Body of pancreas (tissue), 4 donors: Measurements from ENCODE around the gene BEST2. TPM values are rescaled to one million over a fixed set of nuclear protein-coding genes. Genes with fewer than 3 reads are reported as not detected.

Experiments used
- ATAC-seq: fragments of 150-250 bp; one replicate; pipeline ENCODE4 v1.9.1; 2016
- DNase-seq, 4 donors: peaks; one replicate each; pipeline ENCODE4 v3.0.0-alpha.2; 2019
- H3K27ac ChIP-seq, 4 donors: fragments of 200-600 bp; sonication (generic); 1 replicate in 3 of 4; 2 replicates in 1 of 4; pipeline versions ENCODE4 v1.5.1 to v1.6.1; 2016 to 2019; ENCODE audit warnings: mild to moderate bottlenecking in 1 of 4, mixed read lengths in 1 of 4, moderate library complexity in 1 of 4
- H3K27me3 ChIP-seq, 2 donors: fragments of 200-600 bp; sonication (generic); one replicate each; pipeline ENCODE4 v1.6.0; 2016; ENCODE audit warnings: mild to moderate bottlenecking in 1 of 2
- H3K36me3 ChIP-seq, 2 donors: fragments of 200-600 bp; sonication (generic); replicated peaks in 1 of 2; 2 replicates each; pipeline ENCODE4 v1.5.1; 2016; ENCODE audit warnings: low read depth in 2 of 2; ENCODE audit not compliant: insufficient read depth in 1 of 2
- H3K4me1 ChIP-seq: fragments of 200-600 bp; sonication (generic); one replicate; pipeline ENCODE4 v1.6.0; 2016
- H3K4me3 ChIP-seq, 2 donors: fragments of 200-600 bp; sonication (generic); 1 replicate in 1 of 2; 2 replicates in 1 of 2; pipeline ENCODE4 v1.5.1; 2016 to 2019
- H3K9me3 ChIP-seq, 3 donors: fragments of 200-600 bp; sonication (generic); 1 replicate in 2 of 3; 2 replicates in 1 of 3; pipeline ENCODE4 v1.5.1; 2016
- POLR2A ChIP-seq, 3 donors: fragments of 450-650 bp; IDR thresholded peaks; one replicate each; pipeline ENCODE4 v1.6.1; 2016; ENCODE audit warnings: antibody characterized with exemption in 3 of 3, mild to moderate bottlenecking in 2 of 3
- WGBS, 2 donors: methylation state at CpG; one replicate each; pipeline ENCODE4 v1.1.5; 2017; 5-methylcytosine and 5-hydroxymethylcytosine counted together
- intact Hi-C: fragments of 100-400 bp; cut with DNase I; formaldehyde crosslinking; loops from one replicate; pipeline ENCODE4 v1.15.1; 2023
- microRNA-seq, 2 donors: library from miRNA; unstranded; fragments of <30 nt; microRNA quantifications; one replicate each; pipeline ENCODE4, GENCODE V29; 2016; ENCODE audit warnings: borderline number of aligned reads in 2 of 2, borderline replicate concordance in 2 of 2
- small RNA-seq: library from RNA; depleted of rRNA; stranded (forward); fragments of <200 nt; gene quantifications from one replicate; pipeline ENCODE3, GENCODE V24; 2016
- total RNA-seq, 2 donors: library from RNA; depleted of rRNA; stranded (reverse); fragments of >200 nt; gene quantifications; one replicate each; pipeline ENCODE4 v1.1.0, GENCODE V29; 2016
- TF ChIP-seq, protein P1 (sequence below), 7 experiments: fragments of 450-650 bp in 4 of 7; fragments of 200-600 bp in 3 of 7; sonication (generic) in 3 of 7; IDR thresholded peaks; one replicate each; pipeline ENCODE4 v1.5.1; 2016 to 2019; ENCODE audit warnings: antibody characterized with exemption in 7 of 7

Gene BEST2
- total RNA-seq, 2 donors from 2014 or later: not detected

DNA sequence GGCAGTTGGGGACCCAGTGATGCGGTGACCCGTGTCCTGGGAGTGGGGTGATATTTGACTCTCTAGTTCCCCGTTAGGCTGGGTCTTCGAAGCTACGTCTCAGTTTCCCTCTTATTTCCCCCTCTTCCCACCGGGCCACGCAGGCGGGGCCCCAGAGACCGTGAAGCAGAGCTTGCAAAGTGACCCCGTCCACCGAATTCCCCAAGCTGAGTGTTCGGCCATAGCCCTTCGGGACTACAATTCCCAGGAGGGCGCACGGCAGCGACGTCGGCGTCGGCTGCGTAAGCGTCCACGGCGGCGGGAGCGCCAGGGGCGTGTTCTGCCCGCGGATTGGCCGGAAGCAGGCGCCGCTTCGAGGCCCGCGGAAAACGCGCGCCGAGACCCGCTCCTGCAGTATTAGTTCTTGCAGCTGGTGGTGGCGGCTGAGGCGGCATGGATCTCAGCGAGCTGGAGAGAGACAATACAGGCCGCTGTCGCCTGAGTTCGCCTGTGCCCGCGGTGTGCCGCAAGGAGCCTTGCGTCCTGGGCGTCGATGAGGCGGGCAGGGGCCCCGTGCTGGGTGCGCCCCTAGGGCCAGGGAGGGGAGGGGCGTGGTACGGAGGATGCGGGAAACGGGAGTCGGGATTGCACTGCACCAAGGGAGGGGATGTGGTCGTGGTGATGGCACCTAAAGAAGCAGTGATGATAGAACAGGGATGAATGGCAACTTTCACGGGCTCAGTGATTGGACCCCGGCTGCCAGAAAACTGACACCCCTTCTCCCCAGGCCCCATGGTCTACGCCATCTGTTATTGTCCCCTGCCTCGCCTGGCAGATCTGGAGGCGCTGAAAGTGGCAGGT, 54.9 kb downstream of the BEST2 start, which contains the start of gene RNASEH2A:
Gene RNASEH2A (plus strand): TSS at position 343 of the 840 bp plus-strand sequence. CDS start 90 bp downstream, at position 433.
- TF ChIP-seq, protein P1, sequence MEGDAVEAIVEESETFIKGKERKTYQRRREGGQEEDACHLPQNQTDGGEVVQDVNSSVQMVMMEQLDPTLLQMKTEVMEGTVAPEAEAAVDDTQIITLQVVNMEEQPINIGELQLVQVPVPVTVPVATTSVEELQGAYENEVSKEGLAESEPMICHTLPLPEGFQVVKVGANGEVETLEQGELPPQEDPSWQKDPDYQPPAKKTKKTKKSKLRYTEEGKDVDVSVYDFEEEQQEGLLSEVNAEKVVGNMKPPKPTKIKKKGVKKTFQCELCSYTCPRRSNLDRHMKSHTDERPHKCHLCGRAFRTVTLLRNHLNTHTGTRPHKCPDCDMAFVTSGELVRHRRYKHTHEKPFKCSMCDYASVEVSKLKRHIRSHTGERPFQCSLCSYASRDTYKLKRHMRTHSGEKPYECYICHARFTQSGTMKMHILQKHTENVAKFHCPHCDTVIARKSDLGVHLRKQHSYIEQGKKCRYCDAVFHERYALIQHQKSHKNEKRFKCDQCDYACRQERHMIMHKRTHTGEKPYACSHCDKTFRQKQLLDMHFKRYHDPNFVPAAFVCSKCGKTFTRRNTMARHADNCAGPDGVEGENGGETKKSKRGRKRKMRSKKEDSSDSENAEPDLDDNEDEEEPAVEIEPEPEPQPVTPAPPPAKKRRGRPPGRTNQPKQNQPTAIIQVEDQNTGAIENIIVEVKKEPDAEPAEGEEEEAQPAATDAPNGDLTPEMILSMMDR (IDR thresholded peaks at IDR 0.05): peak in 4 of 7 experiments; percentile 12 to 34 (median 20)
- peak in 2 of 3 donors; percentile 45 to 58 for TF ChIP-seq POLR2A (IDR thresholded peaks at IDR 0.05)
- H3K9me3 ChIP-seq: no peaks in the 10 kb centered on the region
- ATAC-seq: peak; percentile 83
- peak; percentile 89 to 92 (median 90) for DNase-seq
- no peaks in the 10 kb centered on the region for H3K27me3 ChIP-seq
- peaks cover 25% of the 10 kb centered on the region for H3K4me1 ChIP-seq
- peak within 1 kb of the TSS in 2 of 4 donors; percentile 69 to 79 for H3K27ac ChIP-seq
- no peaks in the 10 kb centered on the region for H3K36me3 ChIP-seq
- 3 to 7% methylated on average over 23 to 66 of the region's 66 CpGs for WGBS, 2 donors
- H3K4me3 ChIP-seq: peak within 1 kb of the TSS; percentile 12 to 33
- intact Hi-C loops: no loop called here

Small RNA genes within 50 kb of the gene (microRNA-seq; reads per million reads assigned to microRNA genes)
- gene MIR5684: 0 to 0.47 reads per million in 2 donors

Small RNA genes within 50 kb of the gene (small RNA-seq; reads per million reads assigned to genes)
- gene MIR5684 (not detected), gene SNORD41 (34.0 reads per million, percentile 94 among the genes with 10 or more reads in this experiment)

Other genes starting within 250 kb of the BEST2 start
- 10 to 100 TPM in 1 of 2 donors, 1 to 10 TPM in 1; 5.2 to 14.2 TPM for gene ZNF564, start 200.3 kb upstream of the BEST2 start, total RNA-seq
- 1 to 10 TPM; 2.0 to 2.6 TPM for gene ZNF490, start 141.0 kb upstream of the BEST2 start, total RNA-seq
- gene ZNF791, start 140.9 kb upstream of the BEST2 start, total RNA-seq: 10 to 100 TPM in 1 of 2 donors, 1 to 10 TPM in 1; 9.9 to 16.9 TPM
- gene MAN2B1, start 85.0 kb upstream of the BEST2 start, total RNA-seq: 10 to 100 TPM; 30.0 to 48.0 TPM
- gene WDR83, start 85.0 kb upstream of the BEST2 start, total RNA-seq: 10 to 100 TPM; 12.5 to 37.2 TPM
- 100 to 1,000 TPM in 1 of 2 donors, 10 to 100 TPM in 1; 55.8 to 136 TPM for gene DHPS, start 69.9 kb upstream of the BEST2 start, total RNA-seq
- gene GNG14, start 63.8 kb upstream of the BEST2 start, total RNA-seq: not detected
- 1 to 10 TPM; 3.9 to 4.0 TPM for gene FBXW9, start 55.2 kb upstream of the BEST2 start, total RNA-seq
- 10 to 100 TPM; 15.0 to 35.6 TPM for gene TNPO2, start 27.9 kb upstream of the BEST2 start, total RNA-seq
- 100 to 1,000 TPM; 187 to 282 TPM for gene TRIR, start 17.1 kb upstream of the BEST2 start, total RNA-seq
- 10 to 100 TPM; 13.2 to 22.8 TPM for gene GET3, start 14.3 kb upstream of the BEST2 start, total RNA-seq
- gene HOOK2, start 23.8 kb downstream of the BEST2 start, total RNA-seq: 100 to 1,000 TPM; 114 to 354 TPM
- 100 to 1,000 TPM; 219 to 485 TPM for gene JUNB, start 39.7 kb downstream of the BEST2 start, total RNA-seq
- gene PRDX2, start 50.0 kb downstream of the BEST2 start, total RNA-seq: 100 to 1,000 TPM; 105 to 146 TPM
- not detected for gene THSD8, start 50.3 kb downstream of the BEST2 start, total RNA-seq
- 1 to 10 TPM; 1.3 to 6.5 TPM for gene RNASEH2A, start 54.8 kb downstream of the BEST2 start, total RNA-seq
- under 1 TPM in 1 of 2 donors, not detected in 1; 0.52 TPM for gene RTBDN, start 82.8 kb downstream of the BEST2 start, total RNA-seq
- gene MAST1, start 86.7 kb downstream of the BEST2 start, total RNA-seq: under 1 TPM in 1 of 2 donors, not detected in 1; 0.26 TPM
- 10 to 100 TPM in 1 of 2 donors, 1 to 10 TPM in 1; 6.9 to 28.3 TPM for gene DNASE2, start 129.7 kb downstream of the BEST2 start, total RNA-seq
- gene KLF1, start 135.4 kb downstream of the BEST2 start, total RNA-seq: not detected
- gene GCDH, start 139.4 kb downstream of the BEST2 start, total RNA-seq: 10 to 100 TPM; 17.4 to 57.7 TPM
- not detected for gene SYCE2, start 167.5 kb downstream of the BEST2 start, total RNA-seq
- gene FARSA, start 181.9 kb downstream of the BEST2 start, total RNA-seq: 10 to 100 TPM; 25.9 to 35.6 TPM
- gene CALR, start 186.8 kb downstream of the BEST2 start, total RNA-seq: 100 to 1,000 TPM; 298 to 388 TPM
- 10 to 100 TPM; 53.7 to 94.6 TPM for gene RAD23A, start 194.1 kb downstream of the BEST2 start, total RNA-seq
- 10 to 100 TPM; 31.3 to 42.0 TPM for gene GADD45GIP1, start 205.4 kb downstream of the BEST2 start, total RNA-seq
- gene DAND5, start 217.8 kb downstream of the BEST2 start, total RNA-seq: not detected
- 10 to 100 TPM; 16.9 to 26.7 TPM for gene NFIX, start 243.7 kb downstream of the BEST2 start, total RNA-seq